Activated naive CD8-positive, alpha-beta T cell treated with anti-CD3 and anti-CD28 coated beads, Interleukin-2, amount 50 U/mL, for 16 hours (primary cell): ENCODE data around the gene R3HDM4.
"Not testable (repeated sequence)": the region's sequence is repeated elsewhere in the genome, so short reads cannot be mapped to it uniquely, and the experiment has no call there.

ENCODE experiments used
- DNase-seq: peaks from one replicate; pipeline ENCODE4 v3.0.0-alpha.2; 2020; ENCODE audit warnings: low read depth, low spot score

Gene R3HDM4

GRCh38 chr19:877992-878660 lies 34.9 kb downstream of the R3HDM4 start:
- DNase-seq, result not testable (repeated sequence)

- no peak for DNase-seq
These were observed 36.2 kb downstream of the R3HDM4 start for GRCh38 chr19:876780-877314.

- no peak for DNase-seq
These were observed 36.9 kb downstream of the R3HDM4 start for GRCh38 chr19:876089-876488.

GRCh38 chr19:875265-875879 lies 37.6 kb downstream of the R3HDM4 start:
- no peak for DNase-seq

- no peak for DNase-seq
These were observed 39.4 kb downstream of the R3HDM4 start for GRCh38 chr19:873561-874041.

GRCh38 chr19:873084-873483 lies 39.9 kb downstream of the R3HDM4 start:
- no peak for DNase-seq

- DNase-seq, result no peak
These were observed 40.6 kb downstream of the R3HDM4 start for GRCh38 chr19:872266-872951.

- DNase-seq, result no peak
These were observed 41.4 kb downstream of the R3HDM4 start for GRCh38 chr19:871446-872265.

GRCh38 chr19:870963-871401 lies 42.0 kb downstream of the R3HDM4 start:
- no peak for DNase-seq

- no peak for DNase-seq
These were observed 42.7 kb downstream of the R3HDM4 start for GRCh38 chr19:870314-870713.

GRCh38 chr19:869245-870177 lies 43.5 kb downstream of the R3HDM4 start:
- no peak for DNase-seq

- DNase-seq, result no peak
These were observed 44.4 kb downstream of the R3HDM4 start for GRCh38 chr19:868458-869244.

GRCh38 chr19:867855-868457 lies 45.1 kb downstream of the R3HDM4 start:
- no peak for DNase-seq

- no peak for DNase-seq
These were observed 45.7 kb downstream of the R3HDM4 start for GRCh38 chr19:867301-867793.

- no peak for DNase-seq
These were observed 46.2 kb downstream of the R3HDM4 start for GRCh38 chr19:866769-867300.

- no peak for DNase-seq
These were observed 49.8 kb downstream of the R3HDM4 start for GRCh38 chr19:863315-863620.

GRCh38 chr19:862581-863314 lies 50.3 kb downstream of the R3HDM4 start:
- peak; percentile 59 for DNase-seq
